Naive thymus-derived CD4-positive, alpha-beta T cell (primary cell): ENCODE data around the gene OR4D6. TPM values are rescaled to one million over a fixed set of nuclear protein-coding genes. Genes with fewer than 3 reads are reported as not detected.
"Not testable (repeated sequence)": the region's sequence is repeated elsewhere in the genome, so short reads cannot be mapped to it uniquely, and the experiment has no call there.

Source experiments
- ATAC-seq: fragments of 150-1000 bp; cut with Tn5 transposase; 2 replicates; pipeline ENCODE4 v1.10.0; 2021; ENCODE audit warnings: mild to moderate bottlenecking, moderate library complexity
- CTCF ChIA-PET: fragments of 350-600 bp; sonication (Branson Sonifier 250); formaldehyde crosslinking; loops from one replicate; lab custom pipeline; 2021; ENCODE audit warnings: antibody characterized with exemption; lab: Charles Lee
- POLR2A ChIA-PET: fragments of 350-600 bp; sonication (Branson Sonifier 250); formaldehyde crosslinking; loops from one replicate; lab custom pipeline; 2021; ENCODE audit warnings: antibody characterized with exemption, inconsistent platforms; lab: Charles Lee
- DNase-seq, 9 donors: peaks; one replicate each; pipeline versions ENCODE4 v3.0.0 to v3.0.0-alpha.2; 2020 to 2022; ENCODE audit warnings: mixed read lengths in 1 of 9
- H3K27ac ChIP-seq: one replicate; pipeline ENCODE4 v1.7.0; 2013; ENCODE audit warnings: mild to moderate bottlenecking, low read depth, low read length, moderate library complexity
- H3K27me3 ChIP-seq, 2 donors: one replicate each; pipeline ENCODE4 v1.7.0; 2013; ENCODE audit warnings: low read length in 2 of 2, mild to moderate bottlenecking in 2 of 2, moderate library complexity in 2 of 2; ENCODE audit not compliant: control insufficient read depth in 2 of 2, insufficient read depth in 2 of 2
- H3K36me3 ChIP-seq, 3 experiments: 1 replicate in 2 of 3; 2 replicates in 1 of 3; pipeline ENCODE4 v1.7.0; 2013; ENCODE audit warnings: low read length in 3 of 3, mild to moderate bottlenecking in 3 of 3, moderate library complexity in 1 of 3; ENCODE audit not compliant: insufficient read depth in 3 of 3, control insufficient read depth in 2 of 3
- H3K4me1 ChIP-seq, 2 donors: one replicate each; pipeline ENCODE4 v1.7.0; 2013; ENCODE audit warnings: low read length in 2 of 2, mild to moderate bottlenecking in 2 of 2, moderate library complexity in 1 of 2; ENCODE audit not compliant: control insufficient read depth in 2 of 2, insufficient read depth in 2 of 2
- H3K4me3 ChIP-seq: 2 replicates; pipeline ENCODE4 v1.7.0; 2013; ENCODE audit warnings: mild to moderate bottlenecking, low read length
- H3K9me3 ChIP-seq, 3 experiments: 1 replicate in 2 of 3; 2 replicates in 1 of 3; pipeline ENCODE4 v1.7.0; 2013; ENCODE audit warnings: low read length in 3 of 3; ENCODE audit not compliant: control insufficient read depth in 2 of 3
- H3K27ac Mint-ChIP-seq, 9 donors: one replicate each; pipeline ENCODE4 v1.8.0; 2020 to 2022; ENCODE audit warnings: mixed read lengths in 9 of 9, mild to moderate bottlenecking in 8 of 9, moderate library complexity in 5 of 9, inconsistent platforms in 2 of 9
- H3K27me3 Mint-ChIP-seq, 5 donors: one replicate each; pipeline ENCODE4 v1.8.0; 2021 to 2022; ENCODE audit warnings: mixed read lengths in 5 of 5, mild to moderate bottlenecking in 1 of 5
- H3K36me3 Mint-ChIP-seq, 5 donors: one replicate each; pipeline ENCODE4 v1.8.0; 2020 to 2022; ENCODE audit warnings: mixed read lengths in 5 of 5, mild to moderate bottlenecking in 3 of 5, inconsistent platforms in 1 of 5
- H3K4me1 Mint-ChIP-seq, 7 donors: one replicate each; pipeline ENCODE4 v1.8.0; 2020 to 2022; ENCODE audit warnings: mixed read lengths in 7 of 7, mild to moderate bottlenecking in 3 of 7, inconsistent platforms in 1 of 7
- H3K4me3 Mint-ChIP-seq, 10 donors: one replicate each; pipeline ENCODE4 v1.8.0; 2020 to 2022; ENCODE audit warnings: mild to moderate bottlenecking in 10 of 10, mixed read lengths in 10 of 10, moderate library complexity in 6 of 10, inconsistent platforms in 2 of 10
- H3K9me3 Mint-ChIP-seq, 11 donors: one replicate each; pipeline ENCODE4 v1.8.0; 2020 to 2022; ENCODE audit warnings: mixed read lengths in 11 of 11, mild to moderate bottlenecking in 4 of 11, inconsistent platforms in 1 of 11, moderate library complexity in 1 of 11
- intact Hi-C, 2 donors: fragments of 100-400 bp; cut with micrococcal nuclease; formaldehyde crosslinking; loops; one replicate each; pipeline ENCODE4 v1.15.1; 2023
- polyA plus RNA-seq, 2 donors: library from polyadenylated mRNA; unstranded; fragments of 300-500 nt; fragmentation: Illumina TruSeq; gene quantifications; one replicate each; pipeline ENCODE4 v1.2.3, GENCODE V29; 2021
- total RNA-seq, 6 experiments: library from RNA in 5 of 6; stranded (reverse) in 5 of 6; gene quantifications; 1 replicate in 5 of 6; 2 replicates in 1 of 6; pipeline ENCODE4 v1.2.3 and lab custom pipeline; 2021 to 2026

The OR4D6 gene
- total and polyA plus RNA-seq, 7 experiments from 2014 or later: not detected

GRCh38 chr11:59445624-59446023, 11.1 kb upstream of the OR4D6 start:
- CTCF ChIA-PET: interaction anchor here (0.7 kb wide), 1 partner anchor 1107 kb away, joined by 3 read pairs; no protein-coding TSS in a partner anchor

GRCh38 chr11:59448484-59448883, 8.3 kb upstream of the OR4D6 start:
- intact Hi-C loops: no loop called here
- Mint-ChIP-seq H3K4me3 (no peak overlapping the region), H3K9me3 (peaks cover 0 to 19% (median 6%) of the 10 kb centered on the region in 11 donors), H3K4me1 (no peaks in the 10 kb centered on the region), H3K27ac (no peak overlapping the region), H3K36me3 (peaks cover 0 to 5% (median 0%) of the 10 kb centered on the region in 5 donors), H3K27me3 (peaks cover 5 to 12% (median 7%) of the 10 kb centered on the region in 5 donors)
- Histone ChIP-seq H3K4me3 (no peak overlapping the region), H3K9me3 (no peaks in the 10 kb centered on the region), H3K4me1 (no peaks in the 10 kb centered on the region), H3K36me3 (no peaks in the 10 kb centered on the region), H3K27me3 (no peaks in the 10 kb centered on the region), H3K27ac (no peak overlapping the region)
- DNase-seq (no peak), ATAC-seq (no peak)
- ChIA-PET CTCF (no interaction called here), POLR2A (no interaction called here)

More at GRCh38 chr11:59445624-59446023, 11.1 kb upstream of the OR4D6 start:
- H3K36me3 ChIP-seq, H3K27ac Mint-ChIP-seq, H3K36me3 Mint-ChIP-seq, H3K4me3 Mint-ChIP-seq, H3K4me1 ChIP-seq, ATAC-seq, intact Hi-C loops, H3K27me3 ChIP-seq, H3K27ac ChIP-seq, POLR2A ChIA-PET, H3K9me3 ChIP-seq, H3K4me1 Mint-ChIP-seq, H3K4me3 ChIP-seq, DNase-seq: not testable (repeated sequence)
- Mint-ChIP-seq H3K9me3 (peaks cover 0 to 19% (median 6%) of the 10 kb centered on the region in 11 donors), H3K27me3 (peaks cover 5 to 19% (median 7%) of the 10 kb centered on the region in 5 donors)

- no peak overlapping the region for H3K27ac ChIP-seq
- H3K36me3 ChIP-seq: no peaks in the 10 kb centered on the region
- no peak overlapping the region for H3K4me3 ChIP-seq
- no peak overlapping the region for H3K4me3 Mint-ChIP-seq
- H3K4me1 Mint-ChIP-seq: no peaks in the 10 kb centered on the region
- no peaks in the 10 kb centered on the region for H3K36me3 Mint-ChIP-seq
- POLR2A ChIA-PET: no interaction called here
- H3K9me3 Mint-ChIP-seq: no peaks in the 10 kb centered on the region
- H3K27me3 ChIP-seq: no peaks in the 10 kb centered on the region
- no peak overlapping the region for H3K27ac Mint-ChIP-seq
- CTCF ChIA-PET: no interaction called here
- no peaks in the 10 kb centered on the region for H3K4me1 ChIP-seq
- H3K27me3 Mint-ChIP-seq: peaks cover 10 to 43% (median 32%) of the 10 kb centered on the region in 5 donors
- DNase-seq: no peak
- no peak for ATAC-seq
- intact Hi-C loops: no loop called here
- no peaks in the 10 kb centered on the region for H3K9me3 ChIP-seq
These were observed 3.2 kb downstream of the OR4D6 start for GRCh38 chr11:59459916-59460315.

- Mint-ChIP-seq H3K36me3 (no peaks in the 10 kb centered on the region), H3K27ac (no peak overlapping the region), H3K9me3 (peaks cover 0 to 4% (median 0%) of the 10 kb centered on the region in 11 donors), H3K4me3 (no peak overlapping the region), H3K4me1 (no peaks in the 10 kb centered on the region), H3K27me3 (peaks cover 9 to 42% (median 38%) of the 10 kb centered on the region in 5 donors)
- H3K36me3 ChIP-seq: no peaks in the 10 kb centered on the region
- no peak overlapping the region for H3K27ac ChIP-seq
- ATAC-seq (no peak), DNase-seq (no peak)
- no peaks in the 10 kb centered on the region for H3K4me1 ChIP-seq
- ChIA-PET POLR2A (no interaction called here), CTCF (no interaction called here)
- intact Hi-C loops: no loop called here
- H3K27me3 ChIP-seq: no peaks in the 10 kb centered on the region
- H3K4me3 ChIP-seq: no peak overlapping the region
- no peaks in the 10 kb centered on the region for H3K9me3 ChIP-seq
These were observed 6.5 kb downstream of the OR4D6 start for GRCh38 chr11:59463190-59463641.

- no peak for ATAC-seq
- ChIA-PET CTCF (no interaction called here), POLR2A (no interaction called here)
- no peaks in the 10 kb centered on the region for H3K9me3 Mint-ChIP-seq
- no peaks in the 10 kb centered on the region for H3K4me1 ChIP-seq
- H3K27me3 Mint-ChIP-seq: peaks cover 9 to 39% (median 16%) of the 10 kb centered on the region in 5 donors
- H3K4me3 Mint-ChIP-seq: no peak within 1 kb of the TSS
- no peak for DNase-seq
- H3K27ac Mint-ChIP-seq: no peak within 1 kb of the TSS
- no peak within 1 kb of the TSS for H3K4me3 ChIP-seq
- H3K36me3 Mint-ChIP-seq: no peaks in the 10 kb centered on the region
- H3K4me1 Mint-ChIP-seq: no peaks in the 10 kb centered on the region
- no peaks in the 10 kb centered on the region for H3K27me3 ChIP-seq
- H3K9me3 ChIP-seq: no peaks in the 10 kb centered on the region
- H3K27ac ChIP-seq: no peak within 1 kb of the TSS
- H3K36me3 ChIP-seq: no peaks in the 10 kb centered on the region
- intact Hi-C loops: no loop called here
These were observed 16.3 kb downstream of the OR4D6 start, which contains the start of gene OR4D10 for GRCh38 chr11:59473015-59473414. Gene OR4D10, plus strand, starts transcription at chr11:59473315. Its CDS starts 4,115 bp downstream, at chr11:59477430.

- Histone ChIP-seq H3K4me1 (no peaks in the 10 kb centered on the region), H3K9me3 (no peaks in the 10 kb centered on the region), H3K27ac (no peak overlapping the region), H3K4me3 (no peak overlapping the region), H3K27me3 (no peaks in the 10 kb centered on the region), H3K36me3 (no peaks in the 10 kb centered on the region)
- DNase-seq (no peak), ATAC-seq (no peak)
- Mint-ChIP-seq H3K27me3 (peaks cover 8 to 35% (median 15%) of the 10 kb centered on the region in 5 donors), H3K4me3 (no peak overlapping the region), H3K36me3 (no peaks in the 10 kb centered on the region), H3K4me1 (no peaks in the 10 kb centered on the region), H3K27ac (no peak overlapping the region), H3K9me3 (no peaks in the 10 kb centered on the region)
- ChIA-PET POLR2A (no interaction called here), CTCF (interaction anchor here (0.6 kb wide), 1 partner anchor 46 kb away, joined by 3 read pairs; no protein-coding TSS in a partner anchor)
- intact Hi-C loops: no loop called here
These were observed 18.4 kb downstream of the OR4D6 start for GRCh38 chr11:59475176-59475575.

GRCh38 chr11:59479906-59480305, 23.1 kb downstream of the OR4D6 start:
- Histone ChIP-seq H3K4me3 (no peak overlapping the region), H3K27me3 (no peaks in the 10 kb centered on the region), H3K27ac (no peak overlapping the region), H3K4me1 (no peaks in the 10 kb centered on the region), H3K9me3 (no peaks in the 10 kb centered on the region), H3K36me3 (no peaks in the 10 kb centered on the region)
- no peaks in the 10 kb centered on the region for H3K4me1 Mint-ChIP-seq
- no peak overlapping the region for H3K4me3 Mint-ChIP-seq
- ChIA-PET POLR2A (no interaction called here), CTCF (no interaction called here)
- ATAC-seq (no peak), DNase-seq (no peak)
- no peak overlapping the region for H3K27ac Mint-ChIP-seq
- H3K9me3 Mint-ChIP-seq: no peaks in the 10 kb centered on the region
- intact Hi-C loops: no loop called here
- no peaks in the 10 kb centered on the region for H3K36me3 Mint-ChIP-seq
- peaks cover 8 to 12% (median 10%) of the 10 kb centered on the region in 5 donors for H3K27me3 Mint-ChIP-seq
